Retinal pigment epithelial cell (primary cell): ENCODE measurements around the gene TADA2B.

Source experiments
- DNase-seq: peaks from one replicate; pipeline ENCODE4 v3.0.0-alpha.2; 2010; ENCODE audit warnings: low read depth
- H3K4me3 ChIP-seq: 2 replicates; pipeline ENCODE4 v1.5.1; 2011; ENCODE audit warnings: mild to moderate bottlenecking, low read length, control low read depth, moderate library complexity
- TF ChIP-seq, protein P1 (sequence below): conservative IDR thresholded peaks from 2 replicates; pipeline ENCODE4 v1.5.1; 2011; ENCODE audit warnings: low read depth, low read length, control low read depth, inconsistent platforms

The TADA2B gene

DNA sequence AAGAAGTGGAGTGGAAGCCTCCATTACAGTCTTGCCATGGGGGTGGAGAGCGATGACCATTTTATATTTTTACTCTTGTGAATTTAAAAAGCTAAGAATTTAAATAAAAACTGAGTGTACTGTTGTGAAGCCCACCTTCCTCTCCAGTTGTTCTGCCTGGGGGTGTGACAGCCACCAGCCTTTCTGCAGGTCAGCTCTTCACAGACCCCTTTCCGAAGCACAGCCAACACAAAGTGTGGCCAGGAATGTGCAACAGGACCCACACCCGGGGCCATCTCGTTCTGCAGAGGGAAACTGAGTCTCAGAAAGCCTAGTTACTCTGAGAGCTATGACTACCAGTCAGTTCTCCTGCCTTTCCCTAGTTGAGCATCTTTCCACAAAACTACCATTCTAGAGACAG lies 23.3 kb downstream of the TADA2B start:
- TF ChIP-seq, protein P1, sequence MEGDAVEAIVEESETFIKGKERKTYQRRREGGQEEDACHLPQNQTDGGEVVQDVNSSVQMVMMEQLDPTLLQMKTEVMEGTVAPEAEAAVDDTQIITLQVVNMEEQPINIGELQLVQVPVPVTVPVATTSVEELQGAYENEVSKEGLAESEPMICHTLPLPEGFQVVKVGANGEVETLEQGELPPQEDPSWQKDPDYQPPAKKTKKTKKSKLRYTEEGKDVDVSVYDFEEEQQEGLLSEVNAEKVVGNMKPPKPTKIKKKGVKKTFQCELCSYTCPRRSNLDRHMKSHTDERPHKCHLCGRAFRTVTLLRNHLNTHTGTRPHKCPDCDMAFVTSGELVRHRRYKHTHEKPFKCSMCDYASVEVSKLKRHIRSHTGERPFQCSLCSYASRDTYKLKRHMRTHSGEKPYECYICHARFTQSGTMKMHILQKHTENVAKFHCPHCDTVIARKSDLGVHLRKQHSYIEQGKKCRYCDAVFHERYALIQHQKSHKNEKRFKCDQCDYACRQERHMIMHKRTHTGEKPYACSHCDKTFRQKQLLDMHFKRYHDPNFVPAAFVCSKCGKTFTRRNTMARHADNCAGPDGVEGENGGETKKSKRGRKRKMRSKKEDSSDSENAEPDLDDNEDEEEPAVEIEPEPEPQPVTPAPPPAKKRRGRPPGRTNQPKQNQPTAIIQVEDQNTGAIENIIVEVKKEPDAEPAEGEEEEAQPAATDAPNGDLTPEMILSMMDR = no peak
- peak overlapping the region; percentile 81 for H3K4me3 ChIP-seq
- DNase-seq = no peak

DNA sequence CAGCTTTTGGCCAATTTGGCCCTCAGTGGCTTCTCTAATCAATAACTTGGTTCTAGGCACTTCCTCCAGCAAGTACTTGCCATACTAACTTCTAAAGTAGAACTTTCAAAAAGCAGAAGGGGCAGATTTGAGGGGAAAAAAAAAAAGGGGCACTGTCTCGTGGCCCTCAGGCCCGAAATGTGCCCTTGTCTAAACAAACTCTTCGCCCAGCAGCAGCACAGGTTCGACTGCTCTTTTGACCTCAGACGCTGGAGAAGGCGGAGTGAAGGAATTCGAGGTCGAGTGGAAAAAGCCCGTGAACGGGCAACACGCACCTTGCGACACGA lies 23.9 kb downstream of the TADA2B start:
- H3K4me3 ChIP-seq = peak overlapping the region; percentile 81
- TF ChIP-seq, protein P1 = no peak
- no peak for DNase-seq

DNA sequence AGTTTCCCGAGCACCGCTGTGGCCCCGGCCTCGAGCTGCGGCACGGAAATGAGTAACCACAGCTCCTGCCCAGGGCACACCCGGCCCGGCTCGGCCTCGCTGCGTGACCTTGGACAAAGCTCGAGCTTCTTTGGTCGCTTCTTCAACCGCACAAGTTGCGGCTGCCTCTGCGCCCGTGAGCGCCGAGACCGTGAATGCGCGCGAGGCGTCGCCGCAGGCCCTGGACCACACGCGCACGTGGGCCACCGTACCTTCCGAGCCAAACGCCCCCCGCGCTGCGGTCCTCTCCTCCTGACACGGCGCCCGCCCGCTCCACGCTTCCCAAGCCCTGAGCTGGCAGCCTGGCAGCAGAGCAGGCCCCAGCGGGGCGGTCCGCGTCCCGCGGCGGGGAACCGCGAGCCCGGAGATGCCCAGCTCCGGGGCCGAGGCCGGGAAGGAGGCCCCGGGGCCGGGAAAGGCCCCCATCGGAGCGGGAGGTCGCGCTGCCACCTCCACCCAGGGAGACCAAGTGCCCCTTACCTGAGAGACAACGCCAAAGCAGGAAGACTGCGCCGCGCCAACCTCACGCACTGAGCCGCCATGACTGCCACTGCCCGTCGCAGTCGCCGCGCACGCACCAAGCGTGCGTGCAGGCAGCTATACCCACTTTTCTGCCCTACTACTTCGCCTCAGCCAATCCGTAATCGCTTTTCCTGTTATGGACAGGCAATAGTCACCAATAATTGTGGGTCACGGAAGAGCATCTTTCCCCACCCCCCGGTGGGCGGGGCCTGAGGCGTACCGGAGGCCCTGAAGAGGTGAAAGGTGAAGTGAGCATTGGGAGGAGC lies 24.5 kb downstream of the TADA2B start, which contains the start of gene GRPEL1:
Gene GRPEL1, minus strand, starts transcription at position 613 of the 827 bp plus-strand sequence. Its CDS starts 32 bp downstream, at position 581.
- TF ChIP-seq, protein P1 = no peak
- DNase-seq = peak; percentile 97
- H3K4me3 ChIP-seq = peak within 1 kb of the TSS; percentile 81

DNA sequence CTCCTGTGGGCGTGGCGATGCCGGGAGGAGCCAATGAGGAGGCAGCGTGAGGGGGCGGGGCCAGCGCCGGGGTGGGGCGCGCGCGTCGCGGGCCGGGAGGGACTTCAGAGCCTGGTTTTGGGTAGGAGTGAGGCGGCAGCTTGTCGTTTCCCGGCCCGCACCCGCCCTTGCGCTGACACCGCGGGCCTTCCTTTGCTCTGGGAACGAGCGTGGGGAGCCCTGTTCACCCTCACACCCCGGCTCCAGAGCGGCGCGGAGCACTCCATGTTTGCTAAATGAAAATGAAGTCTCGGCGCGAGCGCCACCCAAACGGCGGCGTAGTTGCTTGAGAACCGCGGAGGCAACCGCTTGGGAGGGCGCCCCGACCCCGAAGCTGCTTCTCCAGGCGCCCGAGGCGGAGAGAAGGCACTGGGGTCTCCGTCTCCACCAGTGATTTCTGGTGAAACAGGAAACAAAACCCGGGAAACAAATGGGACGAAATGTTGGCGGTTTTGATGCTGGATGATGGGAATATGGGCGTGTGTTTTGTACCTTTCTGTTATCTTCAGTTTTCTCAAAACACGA lies 25.2 kb downstream of the TADA2B start:
- H3K4me3 ChIP-seq = peak overlapping the region; percentile 79
- TF ChIP-seq, protein P1 = no peak
- DNase-seq = no peak

DNA sequence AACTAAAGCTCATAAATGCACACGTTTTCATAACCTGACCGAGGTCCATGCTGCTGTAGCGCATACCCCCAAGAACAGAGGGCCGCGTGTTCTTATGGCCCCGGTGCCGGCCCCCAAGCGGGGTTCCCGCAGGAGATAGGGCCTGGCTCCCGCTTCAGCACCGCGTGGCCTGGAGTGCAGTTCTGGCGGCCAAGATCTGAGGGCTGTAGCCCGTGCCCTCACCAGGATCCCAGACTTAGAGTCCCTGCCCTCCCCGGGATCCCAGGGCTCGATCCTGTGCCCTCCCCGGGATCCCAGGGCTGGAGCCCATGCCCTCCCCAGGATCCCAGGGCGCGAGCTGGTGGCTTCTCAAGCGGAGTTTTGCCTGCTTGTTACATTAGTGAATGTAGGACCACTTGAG lies 25.7 kb downstream of the TADA2B start:
- TF ChIP-seq, protein P1 = no peak

DNA sequence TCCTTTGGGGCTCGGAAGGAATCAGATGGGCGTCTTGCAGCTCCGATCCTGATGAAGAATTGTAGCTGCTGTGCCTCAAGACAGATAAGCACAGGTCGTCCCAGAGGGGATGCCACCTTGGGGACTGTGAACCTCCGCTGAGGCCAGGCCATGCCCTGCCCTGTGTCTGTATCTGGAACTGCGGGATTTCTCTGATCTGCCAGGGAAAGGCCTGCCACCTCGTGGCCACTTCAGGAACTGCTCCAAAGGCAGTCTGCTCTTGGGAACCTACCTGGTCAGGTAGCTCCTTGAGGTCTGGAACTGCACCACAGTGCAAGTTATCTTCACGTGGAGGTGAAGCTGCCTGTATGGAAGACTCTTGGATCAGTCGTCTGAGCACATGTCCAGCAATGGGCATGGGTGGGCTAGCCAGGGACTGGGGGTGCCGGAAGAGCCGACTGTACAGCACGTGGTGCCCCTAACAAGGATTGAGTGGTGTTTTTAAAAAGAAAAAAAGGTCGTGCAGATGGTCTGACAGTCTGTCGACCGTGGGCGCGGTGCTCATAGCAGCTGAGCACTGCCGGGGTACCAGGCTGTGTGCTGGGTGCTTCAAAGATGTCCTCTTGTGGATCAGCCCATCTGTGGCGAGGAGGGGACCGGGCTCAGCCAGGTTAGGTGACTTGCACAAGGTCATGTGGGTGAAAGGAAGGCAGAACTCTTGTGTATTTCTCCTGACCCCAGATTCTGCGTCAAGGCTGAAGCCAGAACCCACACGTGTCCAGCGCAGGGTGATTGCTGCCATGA lies 27.7 kb downstream of the TADA2B start:
- no peak overlapping the region for H3K4me3 ChIP-seq
- DNase-seq = no peak
- TF ChIP-seq, protein P1 = peak; percentile 99

More for the DNA sequence above, 25.7 kb downstream of the TADA2B start:
- no peak for DNase-seq
- H3K4me3 ChIP-seq = peak overlapping the region; percentile 79
